ENCODE results near the gene CACNA1B.

DNA sequence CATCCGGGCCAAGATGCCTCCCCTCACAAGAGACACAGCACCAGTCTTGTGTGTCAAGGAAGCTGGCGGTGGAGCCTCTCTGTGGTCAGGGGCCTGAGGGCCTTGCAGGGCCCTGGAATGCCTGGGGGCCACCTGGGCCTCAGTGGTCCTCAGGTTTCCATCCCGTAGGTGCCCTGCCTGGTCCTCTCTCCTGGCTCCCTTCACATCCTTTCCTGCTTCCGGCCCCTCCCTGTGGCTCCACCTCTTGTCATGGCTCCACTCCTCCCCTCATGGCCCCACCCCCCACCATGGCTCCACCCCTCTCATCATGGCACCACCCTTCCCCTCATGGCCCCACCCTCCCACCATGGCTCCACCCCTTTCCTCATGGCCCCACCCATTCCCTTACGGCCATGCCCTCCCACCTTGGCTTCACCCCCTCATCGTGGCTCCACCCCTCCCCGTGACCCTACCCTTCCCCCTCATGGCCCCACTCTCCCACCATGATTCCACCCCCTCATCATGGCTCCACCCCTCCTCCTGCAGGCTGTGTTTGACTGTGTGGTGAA, 175.8 kb downstream of the CACNA1B start:
- TF ChIP-seq CTCF (conservative IDR thresholded peaks at IDR 0.05 in 1 of 2, IDR thresholded peaks at IDR 0.05 in 1 of 2; ENCODE audit: low read depth in 1 of 2, low read length in 2 of 2) (no peak), EZH2 (IDR thresholded peaks at IDR 0.05; ENCODE audit: low read length, missing control alignments) (no peak)

All from fibroblast of lung (primary cell).